Measurements from ENCODE around the gene TPK1.

TPK1 gene

GRCh38 chr7:144723301-144723700 is 112.6 kb downstream of the TPK1 start:
- no peak for DNase-seq (ENCODE audit: low read depth)

DNA sequence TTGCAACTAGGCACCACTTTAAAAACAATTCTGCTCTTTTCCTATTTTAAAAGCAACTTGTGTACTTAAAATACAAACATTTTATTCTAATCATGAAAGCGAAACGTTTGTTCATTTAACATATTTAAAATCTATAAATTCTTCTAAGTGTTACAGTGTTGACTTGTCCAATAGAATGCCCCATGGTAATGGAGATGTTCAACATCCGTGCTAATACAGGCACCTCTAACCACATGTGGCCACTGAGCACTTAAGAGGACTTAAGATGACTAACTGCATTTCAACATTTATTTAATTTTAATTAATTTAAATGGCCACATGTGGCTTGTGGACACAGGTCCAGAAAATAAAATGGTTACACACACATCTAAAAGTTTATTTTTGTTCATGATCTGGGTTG is 115.1 kb downstream of the TPK1 start:
- no peak for DNase-seq (ENCODE audit: low read depth)

- DNase-seq (ENCODE audit: low read depth): no peak
Measured at GRCh38 chr7:144720149-144720548, 115.7 kb downstream of the TPK1 start.

DNA sequence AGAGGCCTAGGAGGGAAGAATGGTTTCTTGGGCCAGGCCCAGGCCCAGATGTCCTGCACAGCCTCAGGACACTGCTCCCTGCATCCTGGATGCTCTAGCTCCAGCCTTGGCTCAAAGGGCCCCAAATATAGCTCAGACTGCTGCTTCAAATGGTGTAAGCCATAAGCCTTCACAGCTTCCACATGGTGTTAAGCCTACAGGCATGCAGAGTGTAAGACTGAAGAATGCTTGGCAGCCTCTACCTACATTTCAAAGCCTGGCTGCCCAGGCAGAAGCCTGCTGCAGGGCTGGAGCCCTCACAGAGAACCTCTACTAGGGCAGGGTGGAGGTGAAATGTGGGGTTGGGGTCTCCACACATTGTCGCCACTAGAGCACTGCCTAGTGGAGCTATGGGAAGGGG is 118.1 kb downstream of the TPK1 start:
- no peak for DNase-seq (ENCODE audit: low read depth)

DNA sequence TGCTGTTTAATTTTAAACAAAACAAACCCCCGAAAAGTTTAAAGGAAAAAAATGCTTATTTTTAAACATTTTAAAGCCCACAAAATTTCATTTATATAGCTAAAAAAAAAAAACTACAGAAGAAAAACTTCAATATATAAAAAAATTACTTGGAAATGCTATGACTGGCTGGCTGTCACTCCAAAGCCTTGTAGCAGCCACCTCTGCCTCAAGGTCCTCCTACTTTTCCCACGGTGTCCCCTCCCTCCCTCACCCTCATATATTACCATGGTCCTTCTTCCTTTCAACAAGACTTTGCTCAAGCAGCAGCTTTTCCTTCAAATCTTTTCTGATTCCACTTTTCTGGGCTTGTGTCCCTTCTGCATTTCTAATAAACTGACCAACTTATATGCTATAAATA is 122.0 kb downstream of the TPK1 start:
- DNase-seq (ENCODE audit: low read depth): no peak

- DNase-seq (ENCODE audit: low read depth): no peak
Measured at GRCh38 chr7:144710791-144711190, 125.1 kb downstream of the TPK1 start.

DNA sequence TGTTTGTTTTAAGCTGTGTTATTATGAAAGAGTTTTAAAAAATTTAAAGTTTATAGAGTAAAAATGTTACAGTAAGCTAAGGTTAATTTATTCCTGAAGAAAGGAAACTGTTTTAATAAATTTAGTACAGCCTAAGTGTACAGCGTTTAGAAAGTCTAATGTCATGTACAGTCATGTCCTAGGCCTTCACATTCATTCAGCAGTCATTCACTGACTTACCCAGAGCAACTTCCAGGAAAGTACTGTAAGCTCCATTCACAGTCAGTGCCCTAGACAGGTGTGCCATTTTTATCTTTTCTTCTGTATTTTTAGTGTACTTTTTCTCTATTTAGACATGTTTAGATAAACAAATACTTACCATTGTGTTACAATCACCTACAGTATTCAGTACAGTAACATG is 126.8 kb downstream of the TPK1 start:
- DNase-seq (ENCODE audit: low read depth): no peak

DNA sequence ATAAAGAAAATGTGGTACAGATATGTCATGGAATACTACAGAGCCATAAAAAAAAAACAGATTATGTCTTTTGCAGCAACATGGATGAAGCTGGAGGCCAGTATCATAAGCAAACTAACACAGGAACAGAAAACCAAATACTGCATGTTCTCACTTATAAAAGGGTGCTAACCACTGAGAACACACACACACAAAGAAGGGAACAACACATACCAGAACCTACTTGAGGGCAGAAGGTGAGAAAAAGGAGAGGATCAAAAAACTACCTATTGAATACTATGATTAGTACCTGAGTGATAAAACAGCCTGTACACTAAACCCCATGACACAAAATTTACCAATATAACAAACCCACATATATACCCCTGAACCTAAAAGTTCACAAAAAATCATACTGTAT is 144.6 kb downstream of the TPK1 start:
- no peak for DNase-seq (ENCODE audit: low read depth)

DNA sequence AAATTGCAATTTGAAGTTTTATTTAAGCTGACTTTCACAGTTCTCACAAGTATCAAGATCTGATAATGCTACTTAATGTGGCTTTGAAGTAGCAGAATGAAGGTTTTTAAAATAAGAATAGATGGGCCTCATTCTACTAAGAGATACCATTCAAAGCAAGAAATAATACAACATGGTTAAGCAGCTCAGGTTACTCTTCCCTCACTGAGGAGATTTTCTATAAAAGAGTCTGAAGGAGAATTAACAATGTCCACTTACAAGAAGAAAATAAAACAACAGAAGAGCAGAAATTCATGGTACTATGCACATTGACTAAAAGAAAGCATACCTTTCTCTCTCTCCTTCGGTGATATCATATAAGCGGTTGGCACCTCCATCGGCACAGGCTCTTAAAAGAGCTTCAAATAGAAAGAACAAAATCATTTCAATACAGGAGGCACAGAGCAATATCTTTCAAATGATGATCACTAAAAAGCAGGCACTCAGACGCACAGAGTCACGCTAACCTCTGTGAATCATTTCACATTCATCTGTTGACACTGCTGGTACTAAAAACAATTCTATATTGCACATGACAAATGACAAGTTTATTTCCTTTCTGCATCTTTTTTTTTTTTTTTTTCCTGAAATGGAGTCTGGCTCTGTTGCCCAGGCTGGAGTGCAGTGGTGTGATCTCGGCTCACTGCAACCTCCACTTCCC is 153.1 kb downstream of the TPK1 start:
- no peak for DNase-seq (ENCODE audit: low read depth)

DNA sequence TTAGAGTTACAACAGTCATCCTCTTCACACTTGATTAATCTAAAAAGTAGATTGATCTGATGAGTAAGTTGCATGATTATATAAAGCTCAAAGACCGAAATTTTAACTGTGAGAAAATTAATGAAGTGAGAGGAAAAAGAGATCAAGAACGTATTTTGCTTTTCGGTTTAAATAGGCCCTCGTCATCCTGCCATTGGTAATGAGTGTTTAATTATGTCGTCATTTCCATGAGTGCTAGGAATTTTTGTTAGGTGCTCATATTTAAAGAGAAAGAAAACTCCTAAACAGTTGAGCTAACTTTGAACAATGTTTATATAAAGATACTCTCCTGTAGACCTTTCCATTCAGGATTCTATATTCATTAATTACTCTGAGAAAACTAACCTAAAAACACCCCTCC is 159.4 kb downstream of the TPK1 start:
- no peak for DNase-seq (ENCODE audit: low read depth)

GRCh38 chr7:144674550-144674949 is 161.3 kb downstream of the TPK1 start:
- DNase-seq (ENCODE audit: low read depth): no peak

- DNase-seq (ENCODE audit: low read depth): no peak
Measured at GRCh38 chr7:144672869-144673268, 163.0 kb downstream of the TPK1 start.

DNA sequence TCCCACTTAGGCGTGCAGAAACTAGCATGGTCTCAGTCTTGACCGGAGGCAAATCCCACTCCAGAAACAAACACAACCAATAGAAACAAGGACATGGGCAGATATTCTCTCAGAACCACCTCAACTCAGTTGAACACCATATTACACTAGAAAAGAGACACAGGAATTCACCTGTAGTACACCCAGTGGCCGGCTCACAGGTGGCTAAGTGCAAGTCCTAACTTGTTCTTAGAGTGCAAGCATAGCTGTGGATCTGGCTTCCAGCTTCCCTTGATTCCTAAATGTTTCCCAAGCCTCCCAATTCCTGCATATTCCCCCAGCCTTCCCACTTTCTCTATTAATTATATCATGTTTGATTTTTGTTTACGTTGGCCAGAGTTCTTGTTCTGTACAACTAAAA is 164.4 kb downstream of the TPK1 start:
- no peak for DNase-seq (ENCODE audit: low read depth)

DNA sequence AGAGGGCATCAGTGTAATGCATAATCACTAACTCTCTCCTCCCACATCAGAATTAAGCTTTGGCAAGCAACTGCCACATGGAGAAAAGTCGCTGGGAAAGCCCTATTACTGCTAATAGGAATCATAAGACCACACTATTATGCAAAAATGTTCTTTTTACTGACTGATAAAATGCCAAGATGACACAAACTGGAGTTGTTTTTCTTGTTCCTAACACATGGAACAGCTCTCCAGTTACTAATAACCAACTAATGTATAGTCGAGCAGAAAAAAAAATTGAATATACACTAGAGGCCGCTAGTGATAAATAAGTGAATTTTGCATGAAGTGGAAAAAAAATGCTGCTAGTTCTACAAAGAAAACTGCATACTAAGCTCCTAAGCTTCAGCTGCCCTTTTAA is 165.6 kb downstream of the TPK1 start:
- no peak for DNase-seq (ENCODE audit: low read depth)

DNA sequence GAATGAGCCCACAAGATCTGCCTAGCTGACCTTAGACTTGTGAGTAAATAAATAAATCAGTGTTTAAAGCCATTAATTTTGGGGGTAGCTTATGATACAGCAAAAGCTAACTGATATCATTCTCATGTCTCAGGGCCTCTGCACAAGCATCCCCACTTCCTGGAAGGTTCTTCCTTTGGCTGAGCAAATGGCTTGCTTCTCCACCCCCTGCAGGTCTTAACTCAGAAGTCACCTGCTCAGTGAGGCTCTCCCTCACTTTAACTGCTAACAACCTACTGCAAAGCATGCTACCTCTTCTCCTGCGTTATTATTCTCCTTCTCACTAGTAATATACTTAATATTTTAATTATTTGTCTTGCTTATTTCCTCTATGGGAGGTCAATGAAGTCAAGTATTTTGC is 167.3 kb downstream of the TPK1 start:
- no peak for DNase-seq (ENCODE audit: low read depth)

DNA sequence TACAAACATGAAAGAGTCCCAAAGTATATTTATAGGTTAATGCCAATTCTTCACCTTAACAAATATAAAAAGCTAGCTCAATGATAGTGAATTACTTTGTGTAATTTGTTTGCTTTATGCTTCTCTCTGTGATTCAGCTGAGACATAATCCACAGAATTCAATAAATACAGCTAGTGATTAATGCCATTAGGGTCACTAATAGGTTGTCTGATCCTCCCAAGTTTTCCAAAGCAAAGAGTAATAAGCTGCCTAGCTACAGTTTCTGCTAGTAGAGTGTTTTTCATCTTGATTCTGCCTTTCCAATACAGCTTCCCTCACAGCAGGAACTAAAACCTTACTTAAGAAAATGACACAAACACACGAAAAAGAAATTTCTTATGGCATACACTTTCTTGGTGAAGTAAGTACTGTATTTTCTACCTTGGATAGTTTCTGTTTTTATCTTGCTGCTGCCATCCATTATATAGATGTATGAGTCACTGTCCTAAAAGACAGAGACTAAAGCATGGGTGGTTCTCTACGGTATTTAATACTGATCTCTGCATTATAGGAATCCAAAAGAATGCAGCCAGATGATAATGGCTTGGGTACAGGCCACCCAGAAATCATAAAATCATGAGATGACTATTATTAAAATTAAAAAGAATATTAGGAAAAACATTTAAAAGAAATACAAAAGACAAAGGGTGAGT is 170.0 kb downstream of the TPK1 start:
- DNase-seq (ENCODE audit: low read depth): no peak

DNA sequence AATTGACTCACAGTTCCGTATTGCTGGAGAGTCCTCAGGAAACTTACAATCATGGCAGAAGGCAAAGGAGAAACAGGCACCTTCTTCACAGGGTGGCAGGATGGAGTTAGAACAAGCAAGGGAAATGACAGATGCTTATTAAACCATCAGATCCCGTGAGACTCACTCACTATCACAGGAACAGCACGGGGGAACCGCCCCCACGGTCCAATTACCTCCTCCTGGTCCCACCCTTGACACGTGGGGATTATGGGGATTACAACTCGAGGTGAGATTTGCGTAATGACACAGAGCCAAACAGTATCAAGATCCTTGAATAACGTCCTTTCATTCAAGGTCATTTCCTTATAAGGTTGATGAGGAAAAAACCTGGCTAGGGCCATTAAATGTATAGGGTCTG is 176.6 kb downstream of the TPK1 start:
- no peak for DNase-seq (ENCODE audit: low read depth)

- DNase-seq (ENCODE audit: low read depth): no peak
Measured at GRCh38 chr7:144656965-144657517, 178.8 kb downstream of the TPK1 start.

DNA sequence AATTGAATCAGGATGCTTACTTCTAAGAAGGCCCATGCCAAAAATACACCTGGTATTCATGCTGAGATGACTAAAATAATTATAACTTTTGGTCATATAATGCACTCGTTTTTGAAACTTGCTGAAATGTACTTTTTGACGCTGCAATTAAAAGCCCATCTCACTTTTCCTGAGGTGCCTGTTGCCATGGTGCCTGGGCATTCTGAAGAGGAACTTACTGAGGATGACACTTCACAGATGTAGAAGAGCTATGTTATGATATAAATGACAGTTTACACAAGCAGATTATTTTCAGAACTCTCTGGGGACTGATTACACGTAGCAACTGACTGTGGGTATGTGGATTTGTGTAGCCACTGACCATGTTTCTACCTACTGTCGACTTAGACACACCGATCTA is 182.4 kb downstream of the TPK1 start:
- DNase-seq (ENCODE audit: low read depth): no peak

GRCh38 chr7:144650439-144650838 is 185.4 kb downstream of the TPK1 start:
- no peak for DNase-seq (ENCODE audit: low read depth)

DNA sequence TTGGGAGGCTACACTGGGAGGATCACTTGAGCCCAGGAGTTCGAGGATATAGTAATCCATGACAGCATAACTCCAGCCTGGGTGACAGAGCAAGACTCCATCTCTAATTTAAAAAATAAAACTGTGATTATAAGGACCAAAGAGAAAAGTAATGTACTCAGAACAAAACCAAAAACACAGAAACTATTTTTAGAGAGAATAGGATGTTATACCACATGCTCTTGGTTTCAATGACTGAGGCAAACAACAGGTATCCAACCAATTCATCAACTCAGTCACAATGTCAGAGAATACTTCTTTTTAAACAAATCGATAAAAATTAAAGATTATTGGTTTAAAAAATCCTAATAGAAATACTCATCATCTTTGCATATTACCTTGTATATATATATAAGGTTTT is 186.7 kb downstream of the TPK1 start:
- no peak for DNase-seq (ENCODE audit: low read depth)

DNA sequence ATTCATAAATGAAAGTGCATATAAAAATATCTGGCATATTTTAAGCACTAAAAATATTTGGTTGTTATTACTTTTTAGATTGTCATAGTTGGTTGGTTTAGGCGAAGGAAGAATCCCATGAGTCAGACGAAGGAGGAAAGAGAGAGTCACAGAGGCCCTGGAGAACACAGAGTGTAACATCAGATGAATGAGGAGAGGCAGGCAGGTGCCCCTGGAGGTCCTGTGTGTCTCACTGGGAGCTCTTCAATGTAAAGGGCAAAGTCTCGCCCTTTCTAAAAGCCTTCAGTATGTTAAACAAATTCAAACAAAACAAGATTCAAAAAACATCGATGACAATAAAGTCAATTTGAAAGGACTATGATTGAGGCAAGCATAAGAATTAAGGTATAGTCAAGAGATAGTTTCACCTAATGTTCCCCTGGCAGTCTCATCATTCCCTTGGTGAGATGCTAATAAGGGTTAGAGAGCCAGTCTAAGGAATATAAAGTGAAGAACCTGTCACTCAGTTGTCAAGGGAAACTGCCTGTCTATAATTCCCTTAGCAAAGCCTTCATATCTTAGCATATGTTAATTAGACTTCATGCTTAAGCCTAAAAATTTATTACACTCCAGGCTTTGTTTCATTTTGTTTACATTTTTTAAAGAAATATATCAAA is 194.3 kb downstream of the TPK1 start:
- no peak for DNase-seq (ENCODE audit: low read depth)

DNA sequence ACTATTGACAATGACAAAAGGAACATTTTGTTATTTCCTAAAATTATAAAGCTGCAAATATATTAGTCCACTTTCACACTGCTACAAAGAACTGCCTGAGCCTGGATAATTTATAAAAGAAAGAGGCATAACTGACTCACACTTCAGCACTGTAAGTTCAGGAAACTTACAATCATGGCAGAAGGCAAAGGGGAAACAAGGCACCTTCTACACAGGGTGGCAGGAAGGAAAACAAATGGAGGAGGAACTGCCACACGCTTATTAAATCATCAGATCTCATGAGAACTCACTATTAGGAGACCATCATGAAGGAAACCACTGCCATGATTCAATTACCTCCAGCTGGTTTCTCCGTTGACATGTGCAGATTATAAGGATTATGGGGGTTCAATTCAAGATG is 203.1 kb downstream of the TPK1 start:
- no peak for DNase-seq (ENCODE audit: low read depth)

Data from stimulated activated CD8-positive, alpha-beta memory T cell treated with anti-CD3 and anti-CD28 coated beads, Interleukin-15, amount 100 ng/mL, for 24 hours (primary cell).